HepG2 (cell line): Measurements from ENCODE around the gene SMCO1. TPM values are rescaled to one million over a fixed set of nuclear protein-coding genes. Genes with fewer than 3 reads are reported as not detected.

ENCODE experiments used
- ATAC-seq: fragments of 200-7000 bp; cut with Tn5 transposase; 3 replicates; pipeline ENCODE4 v1.9.1; 2020; ENCODE audit warnings: mild to moderate bottlenecking, moderate library complexity
- BruUV-seq: library from RNA; stranded (reverse); fragments of 400-500 nt; replicated peaks from 2 replicates; lab custom pipeline; 2021; lab: Mats Ljungman, UMichigan
- CTCF ChIA-PET: fragments of 300-600 bp; formaldehyde crosslinking; extraction: SDS; loops from one replicate; lab custom pipeline; 2021; ENCODE audit warnings: low total read pairs, inconsistent platforms, low intra/inter-chr PET ratio; lab: Yijun Ruan, JAX
- POLR2A ChIA-PET: fragments of 350-600 bp; sonication (Branson Sonifier 250); formaldehyde crosslinking; loops from one replicate; lab custom pipeline; 2020; ENCODE audit warnings: antibody characterized with exemption, inconsistent platforms; lab: Yijun Ruan, JAX
- DNase-seq: peaks from one replicate; pipeline ENCODE4 v3.0.0-alpha.2; 2015; ENCODE audit warnings: low spot score
- FAIRE-seq: peaks from 3 replicates; lab custom pipeline; 2011; peaks lifted over from hg19 to GRCh38; lab: Jason Lieb, UNC
- H2AFZ ChIP-seq: one replicate; pipeline ENCODE4 v1.6.1; 2011; ENCODE audit warnings: low read length, inconsistent platforms
- H3K27ac ChIP-seq: fragments of 300-600 bp; 3 replicates; pipeline ENCODE4 v1.8.0; 2011; ENCODE audit warnings: mixed run types, mild to moderate bottlenecking, mixed read lengths, low read length, inconsistent platforms; ENCODE audit not compliant: insufficient read depth; ENCODE audit errors: extremely low read length
- H3K27me3 ChIP-seq, 2 experiments: fragments of 200-600 bp in 1 of 2; 2 replicates in 1 of 2; 3 replicates in 1 of 2; pipeline versions ENCODE4 v1.6.0 to v1.8.0; 2011; ENCODE audit warnings: low read length in 2 of 2, mild to moderate bottlenecking in 2 of 2, moderate library complexity in 2 of 2, inconsistent platforms in 1 of 2; ENCODE audit not compliant: insufficient read depth in 2 of 2, control insufficient read depth in 1 of 2
- H3K36me3 ChIP-seq, 2 experiments: fragments of 200-600 bp in 1 of 2; replicated peaks in 1 of 2; 2 replicates in 1 of 2; 3 replicates in 1 of 2; pipeline versions ENCODE4 v1.5.1 to v1.8.0; 2011; ENCODE audit warnings: low read length in 2 of 2, inconsistent platforms in 1 of 2; ENCODE audit not compliant: insufficient read depth in 2 of 2, control insufficient read depth in 1 of 2
- H3K4me1 ChIP-seq: 2 replicates; pipeline ENCODE4 v1.5.1; 2012; ENCODE audit warnings: low read length, inconsistent platforms; ENCODE audit not compliant: insufficient read depth
- H3K4me2 ChIP-seq: 2 replicates; pipeline ENCODE4 v1.6.0; 2011; ENCODE audit warnings: low read depth, low read length, inconsistent platforms
- H3K4me3 ChIP-seq, 3 experiments: fragments of 200-600 bp in 1 of 3; sonication (generic), shearing (Covaris generic) in 1 of 3; replicated peaks in 1 of 3; 2 replicates each; pipeline ENCODE4 v1.5.1; 2011 to 2016; ENCODE audit warnings: low read length in 3 of 3, inconsistent platforms in 2 of 3, low read depth in 2 of 3, mild to moderate bottlenecking in 2 of 3, control low read depth in 1 of 3, mixed read lengths in 1 of 3; ENCODE audit not compliant: insufficient read depth in 1 of 3
- H3K79me2 ChIP-seq: one replicate; pipeline ENCODE4 v1.6.1; 2011; ENCODE audit warnings: low read length, inconsistent platforms; ENCODE audit not compliant: insufficient read depth
- H3K9ac ChIP-seq: 2 replicates; pipeline ENCODE4 v1.6.0; 2011; ENCODE audit warnings: mild to moderate bottlenecking, low read depth, low read length, inconsistent platforms; ENCODE audit not compliant: insufficient read depth
- H3K9me3 ChIP-seq: 2 replicates; pipeline ENCODE4 v1.5.1; 2012; ENCODE audit warnings: mild to moderate bottlenecking, low read length
- H4K20me1 ChIP-seq: 2 replicates; pipeline ENCODE4 v1.6.0; 2011; ENCODE audit warnings: inconsistent platforms, mild to moderate bottlenecking, low read length, moderate library complexity; ENCODE audit not compliant: insufficient read depth
- FOXA3 ChIP-seq: IDR thresholded peaks from 2 replicates; pipeline ENCODE4 v1.6.1; 2016; ENCODE audit warnings: missing genetic modification reagents, missing compliant biosample characterization
- GABPA ChIP-seq, 2 experiments: IDR thresholded peaks; 2 replicates each; pipeline ENCODE4 v1.6.1; 2011 to 2016; ENCODE audit warnings: low read depth in 2 of 2, low read length in 1 of 2, missing biosample characterization in 1 of 2, missing genetic modification characterization in 1 of 2
- KDM4B ChIP-seq: sonication (generic); formaldehyde crosslinking; IDR thresholded peaks from 2 replicates; pipeline ENCODE4 v1.4.0; 2020; ENCODE audit warnings: missing genetic modification reagents
- KMT2A ChIP-seq: sonication (generic); formaldehyde crosslinking; IDR thresholded peaks from 2 replicates; pipeline ENCODE4 v1.4.0; 2020; ENCODE audit warnings: missing genetic modification reagents
- KMT2B ChIP-seq: IDR thresholded peaks from 2 replicates; pipeline ENCODE4 v1.6.1; 2016; ENCODE audit warnings: missing genetic modification reagents, missing compliant biosample characterization
- MBNL3 ChIP-seq: fragments of 250-450 bp; sonication (Bioruptor Pico); conservative IDR thresholded peaks from 2 replicates; pipeline ENCODE4 v1.8.0; 2022; ENCODE audit warnings: mild to moderate bottlenecking, inconsistent platforms
- MTA3 ChIP-seq: sonication (generic); formaldehyde crosslinking; IDR thresholded peaks from 2 replicates; pipeline ENCODE4 v1.4.0; 2020; ENCODE audit warnings: missing genetic modification reagents
- MXD4 ChIP-seq: IDR thresholded peaks from 2 replicates; pipeline ENCODE4 v1.6.1; 2016; ENCODE audit warnings: mild to moderate bottlenecking, missing biosample characterization, missing genetic modification reagents
- NFRKB ChIP-seq: fragments of 450-650 bp; IDR thresholded peaks from 2 replicates; pipeline ENCODE4 v1.6.1; 2017
- POGK ChIP-seq: sonication (generic); formaldehyde crosslinking; conservative IDR thresholded peaks from 2 replicates; pipeline ENCODE4 v1.8.0; 2022; ENCODE audit warnings: mild to moderate bottlenecking, moderate library complexity, missing genetic modification reagents
- RNF219 ChIP-seq: sonication (generic); formaldehyde crosslinking; IDR thresholded peaks from 2 replicates; pipeline ENCODE4 v1.5.0; 2020; ENCODE audit warnings: mild to moderate bottlenecking, missing genetic modification reagents
- SMAD1 ChIP-seq: sonication (generic); formaldehyde crosslinking; IDR thresholded peaks from 2 replicates; pipeline ENCODE4 v1.4.0; 2020; ENCODE audit warnings: missing genetic modification reagents, low read depth, mild to moderate bottlenecking, borderline replicate concordance
- TRIM24 ChIP-seq: sonication (generic); formaldehyde crosslinking; IDR thresholded peaks from 2 replicates; pipeline ENCODE4 v1.8.0; 2022; ENCODE audit warnings: mild to moderate bottlenecking, missing genetic modification reagents
- ZFX ChIP-seq: sonication (generic); formaldehyde crosslinking; IDR thresholded peaks from 2 replicates; pipeline ENCODE4 v1.4.0; 2020; ENCODE audit warnings: mild to moderate bottlenecking, low read depth, missing genetic modification reagents, moderate library complexity
- ZNF280D ChIP-seq: sonication (generic); formaldehyde crosslinking; IDR thresholded peaks from 2 replicates; pipeline ENCODE4 v1.5.1; 2020; ENCODE audit warnings: mild to moderate bottlenecking, missing genetic modification reagents
- ZNF331 ChIP-seq: sonication (generic); formaldehyde crosslinking; IDR thresholded peaks from 2 replicates; pipeline ENCODE4 v1.4.0; 2020; ENCODE audit warnings: missing genetic modification reagents
- WGBS: methylation state at CpG from one replicate; pipeline ENCODE4 v1.1.6; 2017; ENCODE audit warnings: low lambda C conversion rate; 5-methylcytosine and 5-hydroxymethylcytosine counted together
- in situ Hi-C: cut with HindIII; loops from 2 replicates; pipeline ENCODE4 v1.10.0; 2017; ENCODE audit warnings: low pct_unique_long_range_greater_than_20kb; ENCODE audit not compliant: extremely low pct_ligation_motif_present
- intact Hi-C: fragments of 100-400 bp; cut with micrococcal nuclease; formaldehyde crosslinking; loops from one replicate; pipeline ENCODE4 v1.10.0; 2022; ENCODE audit not compliant: unreplicated experiment
- polyA plus RNA-seq, 8 experiments: library from polyadenylated mRNA; depleted of rRNA in 3 of 8; stranded (reverse) in 7 of 8; unstranded in 1 of 8; fragments of >200 nt; fragmentation: Illumina TruSeq in 4 of 8; extraction: Trizol in 4 of 8; gene quantifications; 2 replicates each; pipeline versions ENCODE4 v1.2.1 to v1.2.3, GENCODE V29; 2011 to 2016; ENCODE audit warnings: low read depth in 4 of 8, missing spikeins in 1 of 8, mixed read lengths in 1 of 8; ENCODE audit not compliant: insufficient read depth in 1 of 8
- total RNA-seq, 5 experiments: library from RNA; depleted of rRNA; stranded (reverse); fragments of >200 nt; fragmentation: Illumina TruSeq; extraction: Trizol; gene quantifications; 2 replicates each; pipeline ENCODE4 v1.2.3, GENCODE V29; 2016; ENCODE audit warnings: low read depth in 1 of 5

SMCO1 gene
- total and polyA plus RNA-seq, 2 of the 13 experiments (the other 11 are each of a cell fraction or from before 2014, with no cell fraction given): not detected

GRCh38 chr3:196514350-196514716 lies 813 bp downstream of the SMCO1 start (continued):
- TF ChIP-seq RNF219: no peak
- TF ChIP-seq MBNL3 (CRISPR knock-in tag): no peak
- TF ChIP-seq ZNF280D (CRISPR knock-in tag): no peak
- no peak for TF ChIP-seq MTA3 (CRISPR knock-in tag)
- no peak for TF ChIP-seq NFRKB
- TF ChIP-seq KMT2A (CRISPR knock-in tag): no peak

DNA sequence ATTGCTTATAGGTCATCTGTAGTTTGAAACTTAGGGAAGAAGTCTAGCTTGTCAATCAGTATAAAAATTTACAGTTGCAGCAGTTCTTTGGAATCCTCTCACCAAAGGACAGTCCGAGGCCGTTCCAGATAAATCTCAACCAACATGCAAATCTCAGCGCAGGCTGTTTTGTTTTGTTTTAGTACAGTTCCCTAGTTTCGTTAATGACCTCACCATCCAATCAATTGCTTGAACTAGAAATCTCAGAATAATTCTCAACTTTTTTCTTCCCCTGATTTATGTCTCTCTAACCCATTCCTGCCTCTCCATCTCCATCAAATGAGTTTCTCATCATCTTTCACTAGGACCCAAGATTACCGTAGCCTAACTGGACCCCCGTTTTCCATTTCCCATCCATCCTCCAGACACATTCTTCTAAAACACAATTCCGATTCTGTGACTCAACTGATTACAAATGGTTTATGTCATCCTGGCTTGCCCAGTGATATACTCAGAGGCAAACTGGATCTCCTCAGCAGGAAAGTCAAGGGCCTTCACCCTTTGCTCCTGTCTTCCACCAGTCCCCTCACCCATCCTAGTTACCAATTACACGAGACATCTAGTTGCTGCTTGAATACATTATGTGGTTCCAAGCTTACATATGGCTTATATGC lies 1.3 kb downstream of the SMCO1 start:
- ATAC-seq (no peak), FAIRE-seq (no peak), DNase-seq (no peak)
- intact Hi-C loops (no loop called here), in situ Hi-C loops (loop anchor here (10.0 kb wide), 1 partner anchor 489 kb away; no protein-coding TSS in a partner anchor)
- ChIA-PET POLR2A (interaction anchor here (1.9 kb wide), 1 partner anchor 10 kb away, joined by 7 read pairs; the partner anchor contains the start of gene RNF168), CTCF (no interaction called here)
- Histone ChIP-seq H2AFZ (no peak overlapping the region), H3K27ac (no peak overlapping the region), H3K79me2 (no peaks in the 10 kb centered on the region), H3K4me2 (no peak overlapping the region), H3K9me3 (no peaks in the 10 kb centered on the region), H3K4me1 (peaks cover 17% of the 10 kb centered on the region), H3K27me3 (peaks cover 0 to 6% of the 10 kb centered on the region in 2 experiments; a peak in 3 of 5 replicates), H3K9ac (no peak overlapping the region), H3K4me3 (no peak overlapping the region), H3K36me3 (no peaks in the 10 kb centered on the region), H4K20me1 (no peaks in the 10 kb centered on the region)
- WGBS: 31% methylated on average over 8 of the region's 8 CpGs
- BruUV-seq: no TSS peak
- TF ChIP-seq MXD4: no peak
- TF ChIP-seq FOXA3 (CRISPR knock-in tag): no peak
- TF ChIP-seq ZFX (CRISPR knock-in tag): no peak
- TF ChIP-seq ZNF331 (CRISPR knock-in tag): no peak
- TF ChIP-seq KMT2B (CRISPR knock-in tag): no peak
- TF ChIP-seq SMAD1 (CRISPR knock-in tag): no peak
- no peak for TF ChIP-seq POGK (CRISPR knock-in tag)
- TF ChIP-seq TRIM24 (CRISPR knock-in tag): no peak
- TF ChIP-seq KDM4B: no peak
- no peak for TF ChIP-seq GABPA (IDR thresholded peaks at IDR 0.05; ENCODE audit: low read depth, low read length)
- TF ChIP-seq GABPA (CRISPR knock-in tag; IDR thresholded peaks at IDR 0.05; ENCODE audit: low read depth): no peak
